SHP77 treated with DMSO at 0.1 percent for 48 hours (cell line): ENCODE data around the gene ZNF830.
"Not testable (repeated sequence)": the region's sequence is repeated elsewhere in the genome, so short reads cannot be mapped to it uniquely, and the experiment has no call there.

Source experiments
- DNase-seq: peaks from one replicate; lab custom pipeline; 2025; lab: John Stamatoyannopoulos, UW

The ZNF830 gene

GRCh38 chr17:34991606-34992005 lies 30.3 kb downstream of the ZNF830 start:
- DNase-seq: no peak

- no peak for DNase-seq
Observed at GRCh38 chr17:34993031-34993430, 31.7 kb downstream of the ZNF830 start.

- no peak for DNase-seq
Observed at GRCh38 chr17:34996422-34997285, 35.3 kb downstream of the ZNF830 start.

GRCh38 chr17:34997355-34997862 lies 36.1 kb downstream of the ZNF830 start:
- no peak for DNase-seq

GRCh38 chr17:34998205-34998604 lies 36.9 kb downstream of the ZNF830 start:
- no peak for DNase-seq

- no peak for DNase-seq
Observed at GRCh38 chr17:34999456-34999855, 38.1 kb downstream of the ZNF830 start.

GRCh38 chr17:35000965-35001364 lies 39.6 kb downstream of the ZNF830 start:
- not testable (repeated sequence) for DNase-seq

GRCh38 chr17:35001549-35001948 lies 40.2 kb downstream of the ZNF830 start:
- DNase-seq: no peak

- no peak for DNase-seq
Observed at GRCh38 chr17:35002876-35003551, 41.7 kb downstream of the ZNF830 start.

- DNase-seq: no peak
Observed at GRCh38 chr17:35003778-35004177, 42.4 kb downstream of the ZNF830 start.

- no peak for DNase-seq
Observed at GRCh38 chr17:35006345-35006744, 45.0 kb downstream of the ZNF830 start.

- DNase-seq: no peak
Observed at GRCh38 chr17:35006961-35007360, 45.6 kb downstream of the ZNF830 start.

GRCh38 chr17:35010093-35010492 lies 48.8 kb downstream of the ZNF830 start:
- no peak for DNase-seq

- DNase-seq: no peak
Observed at GRCh38 chr17:35011671-35012216, 50.4 kb downstream of the ZNF830 start.
